Liver (tissue), 9 donors: Measurements from ENCODE around the gene SLIT3. TPM values are rescaled to one million over a fixed set of nuclear protein-coding genes. Genes with fewer than 3 reads are reported as not detected.

ENCODE experiments used
- DNase-seq: peaks from one replicate; pipeline ENCODE4 v3.0.0-alpha.2; 2017; ENCODE audit warnings: low spot score
- H3K27ac ChIP-seq, 2 donors: one replicate each; pipeline ENCODE4 v1.7.0; 2013; ENCODE audit warnings: inconsistent platforms in 2 of 2, low read length in 2 of 2, control low read depth in 1 of 2, low read depth in 1 of 2, mild to moderate bottlenecking in 1 of 2
- H3K27me3 ChIP-seq, 4 donors: one replicate each; pipeline versions ENCODE4 v1.6.1 to v1.7.0; 2013; ENCODE audit warnings: low read length in 3 of 4, inconsistent platforms in 1 of 4, mild to moderate bottlenecking in 1 of 4, moderate library complexity in 1 of 4; ENCODE audit not compliant: control insufficient read depth in 4 of 4, insufficient read depth in 4 of 4
- H3K36me3 ChIP-seq, 4 donors: one replicate each; pipeline versions ENCODE4 v1.6.1 to v1.7.0; 2013; ENCODE audit warnings: low read length in 3 of 4, mild to moderate bottlenecking in 3 of 4, low read depth in 1 of 4, moderate library complexity in 1 of 4; ENCODE audit not compliant: control insufficient read depth in 4 of 4, insufficient read depth in 3 of 4
- H3K4me1 ChIP-seq, 4 donors: one replicate each; pipeline versions ENCODE4 v1.6.1 to v1.7.0; 2013; ENCODE audit warnings: low read length in 3 of 4, mild to moderate bottlenecking in 3 of 4, moderate library complexity in 1 of 4; ENCODE audit not compliant: control insufficient read depth in 4 of 4, insufficient read depth in 4 of 4
- H3K4me3 ChIP-seq, 3 donors: one replicate each; pipeline versions ENCODE4 v1.6.1 to v1.7.0; 2013; ENCODE audit warnings: low read length in 3 of 3, control low read depth in 1 of 3, low read depth in 1 of 3, mild to moderate bottlenecking in 1 of 3
- H3K9ac ChIP-seq, 2 donors: one replicate each; pipeline ENCODE4 v1.7.0; 2013; ENCODE audit warnings: low read length in 2 of 2, mild to moderate bottlenecking in 2 of 2, moderate library complexity in 2 of 2, control low read depth in 1 of 2, low read depth in 1 of 2
- H3K9me3 ChIP-seq, 4 donors: one replicate each; pipeline versions ENCODE4 v1.6.1 to v1.7.0; 2013; ENCODE audit warnings: low read length in 3 of 4; ENCODE audit not compliant: control insufficient read depth in 4 of 4
- EGR1 ChIP-seq, 2 donors: IDR thresholded peaks; 2 replicates each; pipeline ENCODE4 v1.6.1; 2016 to 2018; ENCODE audit warnings: antibody characterized with exemption in 2 of 2, low read depth in 2 of 2
- HNF4A ChIP-seq, 2 donors: conservative IDR thresholded peaks; 2 replicates each; pipeline ENCODE4 v1.6.1; 2016; ENCODE audit warnings: antibody characterized with exemption in 2 of 2, mild to moderate bottlenecking in 2 of 2
- HNF4G ChIP-seq: IDR thresholded peaks from 2 replicates; pipeline ENCODE4 v1.6.1; 2016; ENCODE audit warnings: antibody characterized with exemption
- JUND ChIP-seq, 2 donors: IDR thresholded peaks; 2 replicates each; pipeline ENCODE4 v1.6.1; 2016; ENCODE audit warnings: antibody characterized with exemption in 2 of 2
- NR2F2 ChIP-seq: IDR thresholded peaks from 2 replicates; pipeline ENCODE4 v1.6.1; 2016; ENCODE audit warnings: antibody characterized with exemption
- RXRA ChIP-seq, 2 donors: IDR thresholded peaks; 2 replicates each; pipeline ENCODE4 v1.6.1; 2017 to 2018; ENCODE audit warnings: antibody characterized with exemption in 2 of 2, mild to moderate bottlenecking in 1 of 2
- SP1 ChIP-seq: IDR thresholded peaks from 2 replicates; pipeline ENCODE4 v1.6.1; 2018; ENCODE audit warnings: antibody characterized with exemption, mild to moderate bottlenecking
- WGBS: extraction: QIAGEN DNeasy Blood & Tissue Kit; methylation state at CpG from one replicate; pipeline ENCODE4 v1.1.7; 2013; 5-methylcytosine and 5-hydroxymethylcytosine counted together
- polyA plus RNA-seq, 2 donors: library from polyadenylated mRNA; stranded (reverse) in 1 of 2; unstranded in 1 of 2; fragments of 200-250 nt in 1 of 2; fragments of >200 nt in 1 of 2; fragmentation: Nextera tagmentation in 1 of 2; extraction: Ambion mirVana in 1 of 2; gene quantifications; one replicate each; pipeline versions ENCODE4 v1.2.1 to v1.2.3, GENCODE V29; 2013 to 2015
- total RNA-seq, 2 donors: library from RNA; depleted of rRNA; stranded (reverse); fragments of >200 nt; gene quantifications; one replicate each; pipeline ENCODE4 v1.2.3, GENCODE V29; 2014
- TF ChIP-seq, protein P1 (sequence below): IDR thresholded peaks from 2 replicates; pipeline ENCODE4 v1.6.1; 2016; ENCODE audit warnings: antibody characterized with exemption, mild to moderate bottlenecking
- TF ChIP-seq, protein P2 (sequence below): IDR thresholded peaks from 2 replicates; pipeline ENCODE4 v1.6.1; 2016; ENCODE audit warnings: antibody characterized with exemption
- TF ChIP-seq, protein P3 (sequence below): IDR thresholded peaks from 2 replicates; pipeline ENCODE4 v1.6.1; 2016; ENCODE audit warnings: antibody characterized with exemption
- TF ChIP-seq, protein P4 (sequence below): IDR thresholded peaks from 2 replicates; pipeline ENCODE4 v1.6.1; 2016; ENCODE audit warnings: antibody characterized with exemption
- donor health status: healthy.
- donor health status: healthy.
- donor health status: healthy.
- donor health status: healthy.
- donor health status: healthy.

Gene SLIT3
- total and polyA plus RNA-seq, 4 donors = 0.61 to 1.3 (median 0.91) TPM

DNA sequence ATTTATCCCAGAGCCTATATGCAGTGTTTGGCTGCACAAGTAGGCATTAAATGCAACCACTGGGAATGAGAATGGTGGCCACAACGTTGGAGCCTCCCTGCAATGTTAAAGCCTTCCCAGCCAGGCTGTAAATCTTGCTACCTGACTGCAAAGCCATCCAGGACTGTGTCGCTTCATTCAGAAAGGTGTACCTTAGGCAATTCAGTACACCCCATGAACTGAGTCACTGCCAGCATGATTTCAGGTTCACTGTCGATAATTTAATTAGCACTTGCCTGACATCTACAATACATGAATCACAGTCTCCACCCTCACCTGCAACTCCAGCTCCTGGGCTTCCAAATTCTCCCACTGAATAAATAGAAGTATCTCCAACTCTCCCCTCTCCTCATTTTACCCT is 108.4 kb downstream of the SLIT3 start (continued):
- TF ChIP-seq, protein P1, sequence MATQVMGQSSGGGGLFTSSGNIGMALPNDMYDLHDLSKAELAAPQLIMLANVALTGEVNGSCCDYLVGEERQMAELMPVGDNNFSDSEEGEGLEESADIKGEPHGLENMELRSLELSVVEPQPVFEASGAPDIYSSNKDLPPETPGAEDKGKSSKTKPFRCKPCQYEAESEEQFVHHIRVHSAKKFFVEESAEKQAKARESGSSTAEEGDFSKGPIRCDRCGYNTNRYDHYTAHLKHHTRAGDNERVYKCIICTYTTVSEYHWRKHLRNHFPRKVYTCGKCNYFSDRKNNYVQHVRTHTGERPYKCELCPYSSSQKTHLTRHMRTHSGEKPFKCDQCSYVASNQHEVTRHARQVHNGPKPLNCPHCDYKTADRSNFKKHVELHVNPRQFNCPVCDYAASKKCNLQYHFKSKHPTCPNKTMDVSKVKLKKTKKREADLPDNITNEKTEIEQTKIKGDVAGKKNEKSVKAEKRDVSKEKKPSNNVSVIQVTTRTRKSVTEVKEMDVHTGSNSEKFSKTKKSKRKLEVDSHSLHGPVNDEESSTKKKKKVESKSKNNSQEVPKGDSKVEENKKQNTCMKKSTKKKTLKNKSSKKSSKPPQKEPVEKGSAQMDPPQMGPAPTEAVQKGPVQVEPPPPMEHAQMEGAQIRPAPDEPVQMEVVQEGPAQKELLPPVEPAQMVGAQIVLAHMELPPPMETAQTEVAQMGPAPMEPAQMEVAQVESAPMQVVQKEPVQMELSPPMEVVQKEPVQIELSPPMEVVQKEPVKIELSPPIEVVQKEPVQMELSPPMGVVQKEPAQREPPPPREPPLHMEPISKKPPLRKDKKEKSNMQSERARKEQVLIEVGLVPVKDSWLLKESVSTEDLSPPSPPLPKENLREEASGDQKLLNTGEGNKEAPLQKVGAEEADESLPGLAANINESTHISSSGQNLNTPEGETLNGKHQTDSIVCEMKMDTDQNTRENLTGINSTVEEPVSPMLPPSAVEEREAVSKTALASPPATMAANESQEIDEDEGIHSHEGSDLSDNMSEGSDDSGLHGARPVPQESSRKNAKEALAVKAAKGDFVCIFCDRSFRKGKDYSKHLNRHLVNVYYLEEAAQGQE = no peak
- TF ChIP-seq HNF4G = no peak

DNA sequence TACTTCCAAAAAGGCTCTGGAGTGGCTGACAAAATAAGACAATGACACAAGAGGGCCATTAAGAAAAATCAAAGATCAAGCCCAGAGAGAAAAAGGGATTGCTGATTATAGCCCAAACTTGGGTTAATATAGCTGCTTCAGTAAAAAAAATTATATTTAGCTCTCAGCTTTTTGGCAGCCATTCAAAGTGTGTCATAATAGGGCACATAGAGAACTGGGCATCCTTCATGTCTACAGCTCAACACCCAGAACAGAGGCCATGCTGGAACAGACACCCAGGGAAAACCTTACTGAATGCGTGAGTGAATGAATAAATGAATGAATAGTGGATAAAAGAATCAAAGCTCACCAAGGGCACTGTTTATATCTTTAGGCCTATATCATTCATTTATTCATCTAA is 110.1 kb downstream of the SLIT3 start:
- no peak for DNase-seq
- WGBS = 90% methylated on average over 1 of the region's 1 CpG
- Histone ChIP-seq H3K9ac (no peak overlapping the region), H3K4me3 (no peak overlapping the region), H3K36me3 (no peaks in the 10 kb centered on the region), H3K27ac (no peak overlapping the region), H3K27me3 (peaks cover 0 to 4% (median 0%) of the 10 kb centered on the region in 4 donors), H3K9me3 (no peaks in the 10 kb centered on the region), H3K4me1 (no peaks in the 10 kb centered on the region)
- no peak for TF ChIP-seq EGR1 (IDR thresholded peaks at IDR 0.05; ENCODE audit: low read depth in 2 of 2)
- TF ChIP-seq HNF4G = no peak
- TF ChIP-seq, protein P2, sequence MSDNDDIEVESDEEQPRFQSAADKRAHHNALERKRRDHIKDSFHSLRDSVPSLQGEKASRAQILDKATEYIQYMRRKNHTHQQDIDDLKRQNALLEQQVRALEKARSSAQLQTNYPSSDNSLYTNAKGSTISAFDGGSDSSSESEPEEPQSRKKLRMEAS = no peak
- TF ChIP-seq, protein P3, sequence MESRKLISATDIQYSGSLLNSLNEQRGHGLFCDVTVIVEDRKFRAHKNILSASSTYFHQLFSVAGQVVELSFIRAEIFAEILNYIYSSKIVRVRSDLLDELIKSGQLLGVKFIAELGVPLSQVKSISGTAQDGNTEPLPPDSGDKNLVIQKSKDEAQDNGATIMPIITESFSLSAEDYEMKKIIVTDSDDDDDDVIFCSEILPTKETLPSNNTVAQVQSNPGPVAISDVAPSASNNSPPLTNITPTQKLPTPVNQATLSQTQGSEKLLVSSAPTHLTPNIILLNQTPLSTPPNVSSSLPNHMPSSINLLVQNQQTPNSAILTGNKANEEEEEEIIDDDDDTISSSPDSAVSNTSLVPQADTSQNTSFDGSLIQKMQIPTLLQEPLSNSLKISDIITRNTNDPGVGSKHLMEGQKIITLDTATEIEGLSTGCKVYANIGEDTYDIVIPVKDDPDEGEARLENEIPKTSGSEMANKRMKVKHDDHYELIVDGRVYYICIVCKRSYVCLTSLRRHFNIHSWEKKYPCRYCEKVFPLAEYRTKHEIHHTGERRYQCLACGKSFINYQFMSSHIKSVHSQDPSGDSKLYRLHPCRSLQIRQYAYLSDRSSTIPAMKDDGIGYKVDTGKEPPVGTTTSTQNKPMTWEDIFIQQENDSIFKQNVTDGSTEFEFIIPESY = no peak
- no peak for TF ChIP-seq NR2F2
- TF ChIP-seq SP1 = no peak
- TF ChIP-seq RXRA (IDR thresholded peaks at IDR 0.05) = no peak
- no peak for TF ChIP-seq HNF4A (conservative IDR thresholded peaks at IDR 0.05)
- TF ChIP-seq, protein P4, sequence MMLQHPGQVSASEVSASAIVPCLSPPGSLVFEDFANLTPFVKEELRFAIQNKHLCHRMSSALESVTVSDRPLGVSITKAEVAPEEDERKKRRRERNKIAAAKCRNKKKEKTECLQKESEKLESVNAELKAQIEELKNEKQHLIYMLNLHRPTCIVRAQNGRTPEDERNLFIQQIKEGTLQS = no peak
- no peak for TF ChIP-seq JUND (IDR thresholded peaks at IDR 0.05)
- TF ChIP-seq, protein P1 = no peak

DNA sequence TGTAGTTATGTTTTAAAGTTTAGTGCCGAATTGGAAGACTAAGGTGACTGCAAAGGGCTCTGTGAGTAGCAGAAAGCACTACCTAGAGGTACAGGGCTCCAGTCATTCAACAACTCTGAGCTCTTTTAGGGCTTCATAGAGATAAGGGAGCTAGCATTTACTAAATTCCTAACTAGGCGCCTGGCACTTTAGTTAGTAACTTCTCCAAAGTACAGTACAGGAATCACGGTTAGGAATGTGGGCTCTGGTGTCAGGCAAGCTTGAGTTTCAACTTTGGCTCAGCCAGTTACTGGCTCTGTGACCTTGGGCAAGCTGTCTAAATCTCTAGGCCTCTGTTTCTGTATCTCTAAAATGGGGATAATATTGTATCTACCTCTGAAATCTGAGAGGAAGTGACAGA is 115.3 kb downstream of the SLIT3 start:
- no peak for DNase-seq
- WGBS = 72% methylated on average over 3 of the region's 3 CpGs
- no peak for TF ChIP-seq NR2F2

More for the DNA sequence above, 115.3 kb downstream of the SLIT3 start:
- Histone ChIP-seq H3K36me3 (no peaks in the 10 kb centered on the region), H3K27ac (no peak overlapping the region), H3K27me3 (no peaks in the 10 kb centered on the region), H3K9me3 (no peaks in the 10 kb centered on the region), H3K4me3 (no peak overlapping the region), H3K9ac (no peak overlapping the region), H3K4me1 (no peaks in the 10 kb centered on the region)
